HepG2 (cell line): ENCODE measurements around the gene METTL22. TPM values are rescaled to one million over a fixed set of nuclear protein-coding genes. Genes with fewer than 3 reads are reported as not detected.

ENCODE experiments used
- BRD4 ChIP-seq: sonication (generic); formaldehyde crosslinking; IDR thresholded peaks from 2 replicates; pipeline ENCODE4 v1.4.0; 2020; ENCODE audit warnings: missing genetic modification reagents
- CBX5 ChIP-seq: sonication (generic); formaldehyde crosslinking; IDR thresholded peaks from 2 replicates; pipeline ENCODE4 v1.4.0; 2020; ENCODE audit warnings: missing genetic modification reagents, borderline replicate concordance
- FOXA1 ChIP-seq, 2 experiments: fragments of 450-650 bp in 1 of 2; sonication (generic) in 1 of 2; formaldehyde crosslinking in 1 of 2; IDR thresholded peaks; 2 replicates each; pipeline versions ENCODE4 v1.4.0 to v1.6.1; 2016 to 2020; ENCODE audit warnings: missing genetic modification reagents in 1 of 2
- GABPA ChIP-seq, 2 experiments: IDR thresholded peaks; 2 replicates each; pipeline ENCODE4 v1.6.1; 2011 to 2016; ENCODE audit warnings: low read depth in 2 of 2, low read length in 1 of 2, missing biosample characterization in 1 of 2, missing genetic modification characterization in 1 of 2
- GATAD1 ChIP-seq: IDR thresholded peaks from 2 replicates; pipeline ENCODE4 v1.6.1; 2016; ENCODE audit warnings: missing genetic modification reagents, missing compliant biosample characterization
- GLI4 ChIP-seq: sonication (generic); formaldehyde crosslinking; IDR thresholded peaks from 2 replicates; pipeline ENCODE4 v1.5.1; 2020; ENCODE audit warnings: missing genetic modification reagents, mild to moderate bottlenecking, moderate library complexity, borderline replicate concordance
- MIXL1 ChIP-seq: IDR thresholded peaks from 2 replicates; pipeline ENCODE4 v1.6.1; 2016
- MTA1 ChIP-seq: sonication (generic); formaldehyde crosslinking; IDR thresholded peaks from 2 replicates; pipeline ENCODE4 v1.4.0; 2020; ENCODE audit warnings: missing genetic modification reagents, mild to moderate bottlenecking, borderline replicate concordance
- NKX3-1 ChIP-seq: sonication (generic); formaldehyde crosslinking; IDR thresholded peaks from 2 replicates; pipeline ENCODE4 v1.5.0; 2020; ENCODE audit warnings: missing genetic modification reagents
- PHF8 ChIP-seq: sonication (generic); formaldehyde crosslinking; IDR thresholded peaks from 2 replicates; pipeline ENCODE4 v1.5.0; 2020; ENCODE audit warnings: missing genetic modification reagents
- RXRA ChIP-seq: sonication (generic); formaldehyde crosslinking; IDR thresholded peaks from 2 replicates; pipeline ENCODE4 v1.5.1; 2020; ENCODE audit warnings: missing genetic modification reagents
- SAP130 ChIP-seq: IDR thresholded peaks from 2 replicates; pipeline ENCODE4 v1.6.1; 2016; ENCODE audit warnings: low read depth
- TCF7 ChIP-seq: sonication (generic); IDR thresholded peaks from 2 replicates; pipeline ENCODE4 v1.6.1; 2016; ENCODE audit warnings: antibody characterized with exemption, low read depth
- XRCC5 ChIP-seq: fragments of 200-400 bp; formaldehyde crosslinking; optimal IDR thresholded peaks from 2 replicates; pipeline ENCODE3; 2017; ENCODE audit warnings: mild to moderate bottlenecking, low read length
- ZFAT ChIP-seq: sonication (generic); formaldehyde crosslinking; conservative IDR thresholded peaks from 2 replicates; pipeline ENCODE4 v1.8.1; 2023; ENCODE audit warnings: missing genetic modification reagents, inconsistent platforms
- ZFP1 ChIP-seq: IDR thresholded peaks from 2 replicates; pipeline ENCODE4 v1.6.1; 2016
- ZNF280B ChIP-seq: sonication (generic); formaldehyde crosslinking; IDR thresholded peaks from 2 replicates; pipeline ENCODE4 v1.5.0; 2020; ENCODE audit warnings: missing genetic modification reagents, mild to moderate bottlenecking, borderline replicate concordance
- ZNF326 ChIP-seq: sonication (generic); formaldehyde crosslinking; IDR thresholded peaks from 2 replicates; pipeline ENCODE4 v1.4.0; 2020; ENCODE audit warnings: missing genetic modification reagents, borderline replicate concordance
- ZNF331 ChIP-seq: sonication (generic); formaldehyde crosslinking; IDR thresholded peaks from 2 replicates; pipeline ENCODE4 v1.4.0; 2020; ENCODE audit warnings: missing genetic modification reagents
- ZNF383 ChIP-seq: sonication (generic); formaldehyde crosslinking; IDR thresholded peaks from 2 replicates; pipeline ENCODE4 v1.4.0; 2020; ENCODE audit warnings: missing genetic modification reagents, mild to moderate bottlenecking, borderline replicate concordance
- ZNF432 ChIP-seq: sonication (generic); formaldehyde crosslinking; IDR thresholded peaks from 2 replicates; pipeline ENCODE4 v1.5.0; 2020; ENCODE audit warnings: missing genetic modification reagents, mild to moderate bottlenecking, borderline replicate concordance
- ZNF451 ChIP-seq: sonication (generic); formaldehyde crosslinking; IDR thresholded peaks from 2 replicates; pipeline ENCODE4 v1.5.0; 2020; ENCODE audit warnings: mild to moderate bottlenecking, missing genetic modification reagents
- ZNF468 ChIP-seq: sonication (generic); formaldehyde crosslinking; IDR thresholded peaks from 2 replicates; pipeline ENCODE4 v1.8.0; 2022; ENCODE audit warnings: mild to moderate bottlenecking, moderate library complexity, missing genetic modification reagents
- ZNF737 ChIP-seq: sonication (generic); formaldehyde crosslinking; IDR thresholded peaks from 2 replicates; pipeline ENCODE4 v1.5.0; 2020; ENCODE audit warnings: missing genetic modification reagents, mild to moderate bottlenecking, borderline replicate concordance
- ZNF83 ChIP-seq: sonication (generic); formaldehyde crosslinking; IDR thresholded peaks from 2 replicates; pipeline ENCODE4 v1.4.0; 2020; ENCODE audit warnings: missing genetic modification reagents, mild to moderate bottlenecking, borderline replicate concordance
- polyA plus RNA-seq, 8 experiments: library from polyadenylated mRNA; depleted of rRNA in 3 of 8; stranded (reverse) in 7 of 8; unstranded in 1 of 8; fragments of >200 nt; fragmentation: Illumina TruSeq in 4 of 8; extraction: Trizol in 4 of 8; gene quantifications; 2 replicates each; pipeline versions ENCODE4 v1.2.1 to v1.2.3, GENCODE V29; 2011 to 2016; ENCODE audit warnings: low read depth in 4 of 8, missing spikeins in 1 of 8, mixed read lengths in 1 of 8; ENCODE audit not compliant: insufficient read depth in 1 of 8
- total RNA-seq, 5 experiments: library from RNA; depleted of rRNA; stranded (reverse); fragments of >200 nt; fragmentation: Illumina TruSeq; extraction: Trizol; gene quantifications; 2 replicates each; pipeline ENCODE4 v1.2.3, GENCODE V29; 2016; ENCODE audit warnings: low read depth in 1 of 5
- TF ChIP-seq, protein P1 (sequence below): sonication (generic); formaldehyde crosslinking; IDR thresholded peaks from 2 replicates; pipeline ENCODE4 v1.9.0; 2021; ENCODE audit warnings: missing genetic modification reagents, mild to moderate bottlenecking, borderline replicate concordance
- TF ChIP-seq, protein P2 (sequence below): sonication (generic); formaldehyde crosslinking; IDR thresholded peaks from 2 replicates; pipeline ENCODE4 v1.8.0; 2022; ENCODE audit warnings: mild to moderate bottlenecking, missing genetic modification reagents; ENCODE audit not compliant: insufficient replicate concordance
- TF ChIP-seq, protein P3 (sequence below): IDR thresholded peaks from 2 replicates; pipeline ENCODE4 v1.6.1; 2012; ENCODE audit warnings: inconsistent platforms

The METTL22 gene
- total and polyA plus RNA-seq, 2 of the 13 experiments (the other 11 are each of a cell fraction or from before 2014, with no cell fraction given): 36.2 to 94.8 TPM

DNA sequence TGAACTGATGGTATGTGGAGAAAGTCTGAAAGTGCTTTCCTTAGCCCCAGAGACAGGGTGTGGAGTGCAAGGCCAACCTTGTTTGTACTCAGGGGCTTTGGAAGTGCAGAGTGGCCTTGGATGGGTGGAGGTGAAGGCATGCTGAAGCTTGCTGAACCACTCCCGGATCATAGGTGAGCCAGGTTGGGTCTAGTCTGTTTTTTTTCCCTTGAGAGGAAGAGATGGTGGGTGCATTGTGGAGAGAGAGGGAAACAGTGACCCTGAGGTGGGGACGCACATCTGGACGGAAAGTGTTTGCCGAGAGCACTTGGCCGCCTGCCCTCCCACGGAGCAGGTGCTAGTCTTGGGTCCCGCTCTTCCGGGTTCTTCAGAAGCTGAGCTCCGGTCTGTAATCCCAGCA is 65.4 kb downstream of the METTL22 start (continued):
- TF ChIP-seq, protein P1, sequence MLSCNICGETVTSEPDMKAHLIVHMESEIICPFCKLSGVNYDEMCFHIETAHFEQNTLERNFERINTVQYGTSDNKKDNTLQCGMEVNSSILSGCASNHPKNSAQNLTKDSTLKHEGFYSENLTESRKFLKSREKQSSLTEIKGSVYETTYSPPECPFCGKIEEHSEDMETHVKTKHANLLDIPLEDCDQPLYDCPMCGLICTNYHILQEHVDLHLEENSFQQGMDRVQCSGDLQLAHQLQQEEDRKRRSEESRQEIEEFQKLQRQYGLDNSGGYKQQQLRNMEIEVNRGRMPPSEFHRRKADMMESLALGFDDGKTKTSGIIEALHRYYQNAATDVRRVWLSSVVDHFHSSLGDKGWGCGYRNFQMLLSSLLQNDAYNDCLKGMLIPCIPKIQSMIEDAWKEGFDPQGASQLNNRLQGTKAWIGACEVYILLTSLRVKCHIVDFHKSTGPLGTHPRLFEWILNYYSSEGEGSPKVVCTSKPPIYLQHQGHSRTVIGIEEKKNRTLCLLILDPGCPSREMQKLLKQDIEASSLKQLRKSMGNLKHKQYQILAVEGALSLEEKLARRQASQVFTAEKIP (CRISPR knock-in tag): 0 out of 2 replicates have a peak, but pooled peaks have one; percentile 78
- TF ChIP-seq XRCC5 (no peak), ZFP1 (CRISPR knock-in tag) (0 out of 2 replicates have a peak, but pooled peaks have one; percentile 70), TCF7 (no peak), PHF8 (CRISPR knock-in tag) (no peak), ZNF451 (no peak), MIXL1 (peak; percentile 53; the same call in 1 of the 2 replicates), ZNF280B (no peak), GABPA (IDR thresholded peaks at IDR 0.05; ENCODE audit: low read depth, low read length) (no peak), GABPA (CRISPR knock-in tag; IDR thresholded peaks at IDR 0.05; ENCODE audit: low read depth) (no peak), RXRA (peak; percentile 34; the same call in 1 of the 2 replicates), ZNF326 (no peak), GLI4 (CRISPR knock-in tag) (no peak), ZFAT (CRISPR knock-in tag) (no peak), ZNF331 (CRISPR knock-in tag) (0 out of 2 replicates have a peak, but pooled peaks have one; percentile 18), SAP130 (CRISPR knock-in tag) (no peak), NKX3-1 (CRISPR knock-in tag) (no peak), ZNF383 (CRISPR knock-in tag) (no peak), CBX5 (CRISPR knock-in tag) (0 out of 2 replicates have a peak, but pooled peaks have one; percentile 9), GATAD1 (CRISPR knock-in tag) (peak; percentile 11; the same call in 1 of the 2 replicates), ZNF432 (CRISPR knock-in tag) (no peak; the same call in 1 of the 2 replicates), MTA1 (CRISPR knock-in tag) (peak; percentile 68; the same call in 1 of the 2 replicates), ZNF83 (CRISPR knock-in tag) (0 out of 2 replicates have a peak, but pooled peaks have one; percentile 2), ZNF737 (CRISPR knock-in tag) (0 out of 2 replicates have a peak, but pooled peaks have one; percentile 73), FOXA1 (IDR thresholded peaks at IDR 0.05) (no peak), FOXA1 (CRISPR knock-in tag; IDR thresholded peaks at IDR 0.05) (peak; percentile 39; the same call in 1 of the 2 replicates), BRD4 (CRISPR knock-in tag) (no peak), ZNF468 (CRISPR knock-in tag) (no peak)
- TF ChIP-seq, protein P2, sequence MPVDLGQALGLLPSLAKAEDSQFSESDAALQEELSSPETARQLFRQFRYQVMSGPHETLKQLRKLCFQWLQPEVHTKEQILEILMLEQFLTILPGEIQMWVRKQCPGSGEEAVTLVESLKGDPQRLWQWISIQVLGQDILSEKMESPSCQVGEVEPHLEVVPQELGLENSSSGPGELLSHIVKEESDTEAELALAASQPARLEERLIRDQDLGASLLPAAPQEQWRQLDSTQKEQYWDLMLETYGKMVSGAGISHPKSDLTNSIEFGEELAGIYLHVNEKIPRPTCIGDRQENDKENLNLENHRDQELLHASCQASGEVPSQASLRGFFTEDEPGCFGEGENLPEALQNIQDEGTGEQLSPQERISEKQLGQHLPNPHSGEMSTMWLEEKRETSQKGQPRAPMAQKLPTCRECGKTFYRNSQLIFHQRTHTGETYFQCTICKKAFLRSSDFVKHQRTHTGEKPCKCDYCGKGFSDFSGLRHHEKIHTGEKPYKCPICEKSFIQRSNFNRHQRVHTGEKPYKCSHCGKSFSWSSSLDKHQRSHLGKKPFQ (CRISPR knock-in tag): no peak
- TF ChIP-seq, protein P3, sequence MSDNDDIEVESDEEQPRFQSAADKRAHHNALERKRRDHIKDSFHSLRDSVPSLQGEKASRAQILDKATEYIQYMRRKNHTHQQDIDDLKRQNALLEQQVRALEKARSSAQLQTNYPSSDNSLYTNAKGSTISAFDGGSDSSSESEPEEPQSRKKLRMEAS: no peak
